ENCODE measurements around the gene NFIX. TPM values are rescaled to one million over a fixed set of nuclear protein-coding genes. Genes with fewer than 3 reads are reported as not detected.
A peak's percentile ranks its signal among the peaks of the same experiment; 100 is the strongest.

The NFIX gene
- polyA plus RNA-seq, 3 donors = 0.25 to 3.7 (median 0.90) TPM

DNA sequence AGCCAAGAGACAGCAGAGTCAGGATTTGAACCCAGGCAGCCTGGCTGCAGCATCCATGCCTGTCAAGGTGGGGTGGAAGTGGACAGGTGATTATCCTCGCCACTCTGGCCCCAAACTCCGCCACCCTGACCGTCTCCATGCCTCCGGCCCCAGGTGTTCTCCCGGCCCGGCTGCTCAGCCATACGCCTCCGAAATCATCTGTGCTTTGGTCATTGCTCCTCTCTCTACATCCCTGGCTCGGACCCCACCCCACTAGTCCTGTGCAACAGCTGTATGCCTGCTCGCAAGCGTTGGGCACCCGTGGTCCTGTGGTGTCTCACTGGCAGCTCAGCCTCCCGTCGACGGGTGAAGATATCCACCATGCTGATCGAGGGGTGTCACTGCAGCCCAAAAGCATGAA, 22.0 kb upstream of the NFIX start:
- no peak overlapping the region for H3K9ac ChIP-seq (ENCODE audit: insufficient read depth, low read length, poor library complexity, severe bottlenecking)
- H3K27ac ChIP-seq (ENCODE audit: low read depth in 1 of 2, low read length in 2 of 2) = no peak overlapping the region
- peaks cover 1 to 6% (median 3%) of the 10 kb centered on the region in 3 donors for H3K27me3 Mint-ChIP-seq (ENCODE audit: low read depth in 3 of 3)
- H3K4me1 ChIP-seq (ENCODE audit: control insufficient read depth in 1 of 2, insufficient read depth in 2 of 2, low read length in 2 of 2) = no peaks in the 10 kb centered on the region
- DNase-seq = no peak
- H3K4me1 Mint-ChIP-seq = peaks cover 2% of the 10 kb centered on the region
- H3K27me3 ChIP-seq (ENCODE audit: control insufficient read depth in 2 of 2, insufficient read depth in 2 of 2, low read length in 2 of 2) = peaks cover 0 to 2% of the 10 kb centered on the region in 2 donors
- WGBS (ENCODE audit: insufficient coverage) = 96% methylated on average over 16 of the region's 16 CpGs
- H3K4me3 Mint-ChIP-seq = no peak overlapping the region
- no peaks in the 10 kb centered on the region for H3K79me2 ChIP-seq (ENCODE audit: insufficient read depth, low read length)
- no peaks in the 10 kb centered on the region for H3K36me3 Mint-ChIP-seq
- peak overlapping the region in 1 of 7 donors; percentile 34 for H3K27ac Mint-ChIP-seq
- H2AFZ ChIP-seq (ENCODE audit: insufficient read depth, low read depth, low read length, poor library complexity, severe bottlenecking) = no peak overlapping the region
- H3K9me3 Mint-ChIP-seq = no peaks in the 10 kb centered on the region
- no peaks in the 10 kb centered on the region for H3K36me3 ChIP-seq (replicated peaks in 1 of 2; ENCODE audit: control insufficient read depth in 1 of 2, insufficient read depth in 2 of 2, low read length in 2 of 2)
- intact Hi-C loops (cut with micrococcal nuclease) = loop anchor here in 1 of 2 donors (10.0 kb wide), 1 partner anchor 292 kb away; no protein-coding TSS in a partner anchor
- H3K4me2 ChIP-seq (replicated peaks; ENCODE audit: extremely low read depth, low read length, poor library complexity, severe bottlenecking) = no peak overlapping the region
- no peak overlapping the region for H3K4me3 ChIP-seq (replicated peaks in 1 of 3; ENCODE audit: low read depth in 2 of 3, low read length in 3 of 3)
- H4K20me1 ChIP-seq (ENCODE audit: insufficient read depth, low read length) = no peaks in the 10 kb centered on the region
- no peaks in the 10 kb centered on the region for H3K9me3 ChIP-seq (replicated peaks in 1 of 2; ENCODE audit: control insufficient read depth in 1 of 2, insufficient read depth in 1 of 2, low read length in 2 of 2)
- TF ChIP-seq, protein P1, sequence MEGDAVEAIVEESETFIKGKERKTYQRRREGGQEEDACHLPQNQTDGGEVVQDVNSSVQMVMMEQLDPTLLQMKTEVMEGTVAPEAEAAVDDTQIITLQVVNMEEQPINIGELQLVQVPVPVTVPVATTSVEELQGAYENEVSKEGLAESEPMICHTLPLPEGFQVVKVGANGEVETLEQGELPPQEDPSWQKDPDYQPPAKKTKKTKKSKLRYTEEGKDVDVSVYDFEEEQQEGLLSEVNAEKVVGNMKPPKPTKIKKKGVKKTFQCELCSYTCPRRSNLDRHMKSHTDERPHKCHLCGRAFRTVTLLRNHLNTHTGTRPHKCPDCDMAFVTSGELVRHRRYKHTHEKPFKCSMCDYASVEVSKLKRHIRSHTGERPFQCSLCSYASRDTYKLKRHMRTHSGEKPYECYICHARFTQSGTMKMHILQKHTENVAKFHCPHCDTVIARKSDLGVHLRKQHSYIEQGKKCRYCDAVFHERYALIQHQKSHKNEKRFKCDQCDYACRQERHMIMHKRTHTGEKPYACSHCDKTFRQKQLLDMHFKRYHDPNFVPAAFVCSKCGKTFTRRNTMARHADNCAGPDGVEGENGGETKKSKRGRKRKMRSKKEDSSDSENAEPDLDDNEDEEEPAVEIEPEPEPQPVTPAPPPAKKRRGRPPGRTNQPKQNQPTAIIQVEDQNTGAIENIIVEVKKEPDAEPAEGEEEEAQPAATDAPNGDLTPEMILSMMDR (IDR thresholded peaks at IDR 0.05) = no peak

DNA sequence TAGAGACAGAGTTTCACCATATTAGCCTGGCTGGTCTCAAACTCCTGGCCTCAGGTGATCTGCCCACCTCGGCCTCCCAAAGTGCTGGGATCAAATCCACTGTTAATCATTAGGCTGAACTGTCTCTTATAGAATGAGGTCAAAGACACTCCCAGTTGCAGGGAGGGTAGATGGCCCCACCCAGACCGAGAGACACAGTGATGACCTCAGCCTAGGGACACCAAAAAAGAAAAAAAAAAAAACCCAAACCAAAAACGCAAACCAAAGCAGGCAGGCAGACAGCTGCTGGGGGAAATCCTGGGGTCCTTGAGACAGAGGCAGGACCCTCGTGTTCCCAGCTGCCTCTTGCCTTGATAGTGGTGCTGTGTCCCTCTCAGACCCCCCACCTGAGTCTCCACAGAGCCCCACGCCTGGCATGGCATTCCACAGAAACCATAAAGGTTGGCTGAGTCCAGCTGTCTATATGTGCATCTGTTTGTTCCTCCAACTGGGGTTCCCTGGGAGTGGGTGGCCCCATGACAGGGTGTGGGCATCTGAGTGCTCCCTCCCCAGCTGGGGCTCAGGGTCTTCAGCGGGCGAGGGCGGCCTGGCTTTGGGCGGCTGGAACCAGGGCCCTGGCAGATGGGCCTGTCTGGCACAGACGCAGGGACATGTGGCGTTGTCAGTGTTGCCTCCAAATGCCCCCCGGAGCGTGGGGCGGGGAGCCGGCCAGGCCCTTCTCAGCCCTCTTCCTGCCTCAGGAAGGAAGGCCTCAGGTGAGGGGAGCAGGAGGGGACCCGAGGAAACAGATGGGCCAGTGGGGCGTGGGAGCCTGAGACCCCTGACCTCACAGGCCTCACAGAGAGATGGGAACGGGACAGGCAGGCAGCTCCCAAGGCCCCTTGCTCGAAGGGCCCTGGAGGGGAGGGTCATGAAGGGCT, 20.7 kb upstream of the NFIX start:
- H3K9me3 ChIP-seq (replicated peaks in 1 of 2; ENCODE audit: control insufficient read depth in 1 of 2, insufficient read depth in 1 of 2, low read length in 2 of 2) = no peaks in the 10 kb centered on the region
- H3K9me3 Mint-ChIP-seq = no peaks in the 10 kb centered on the region
- no peaks in the 10 kb centered on the region for H4K20me1 ChIP-seq (ENCODE audit: insufficient read depth, low read length)
- no peak overlapping the region for H3K4me2 ChIP-seq (replicated peaks; ENCODE audit: extremely low read depth, low read length, poor library complexity, severe bottlenecking)
- H3K4me1 ChIP-seq (ENCODE audit: control insufficient read depth in 1 of 2, insufficient read depth in 2 of 2, low read length in 2 of 2) = no peaks in the 10 kb centered on the region
- intact Hi-C loops (cut with micrococcal nuclease) = loop anchor here in 1 of 2 donors (10.0 kb wide), 1 partner anchor 290 kb away; no protein-coding TSS in a partner anchor
- DNase-seq = peak in 1 of 3 donors; percentile 4
- 52% methylated on average over 14 of the region's 19 CpGs for WGBS (ENCODE audit: insufficient coverage)
- peaks cover 2 to 10% (median 6%) of the 10 kb centered on the region in 3 donors for H3K27me3 Mint-ChIP-seq (ENCODE audit: low read depth in 3 of 3)
- H3K36me3 Mint-ChIP-seq = no peaks in the 10 kb centered on the region
- peaks cover 2% of the 10 kb centered on the region for H3K4me1 Mint-ChIP-seq
- no peak overlapping the region for H3K4me3 Mint-ChIP-seq
- no peak overlapping the region for H3K9ac ChIP-seq (ENCODE audit: insufficient read depth, low read length, poor library complexity, severe bottlenecking)
- TF ChIP-seq, protein P1 (IDR thresholded peaks at IDR 0.05) = no peak
- no peak overlapping the region for H2AFZ ChIP-seq (ENCODE audit: insufficient read depth, low read depth, low read length, poor library complexity, severe bottlenecking)
- H3K27ac Mint-ChIP-seq = no peak overlapping the region
- H3K79me2 ChIP-seq (ENCODE audit: insufficient read depth, low read length) = no peaks in the 10 kb centered on the region
- H3K36me3 ChIP-seq (replicated peaks in 1 of 2; ENCODE audit: control insufficient read depth in 1 of 2, insufficient read depth in 2 of 2, low read length in 2 of 2) = no peaks in the 10 kb centered on the region
- H3K27me3 ChIP-seq (ENCODE audit: control insufficient read depth in 2 of 2, insufficient read depth in 2 of 2, low read length in 2 of 2) = peaks cover 0 to 2% of the 10 kb centered on the region in 2 donors
- H3K4me3 ChIP-seq (replicated peaks in 1 of 3; ENCODE audit: low read depth in 2 of 3, low read length in 3 of 3) = no peak overlapping the region
- H3K27ac ChIP-seq (ENCODE audit: low read depth in 1 of 2, low read length in 2 of 2) = no peak overlapping the region
